Prostate gland (tissue), 2 donors: ENCODE measurements around the gene SLIT3.

Experiments
- CTCF ChIP-seq, 4 experiments: fragments of 200-600 bp in 2 of 4; fragments of 450-650 bp in 2 of 4; sonication (generic) in 2 of 4; IDR thresholded peaks; 1 replicate in 3 of 4; 2 replicates in 1 of 4; pipeline ENCODE4 v1.5.1; 2016 to 2019; ENCODE audit warnings: antibody characterized with exemption in 4 of 4, mild to moderate bottlenecking in 2 of 4, moderate library complexity in 2 of 4
- POLR2A ChIP-seq: fragments of 450-650 bp; IDR thresholded peaks from one replicate; pipeline ENCODE4 v1.6.1; 2016; ENCODE audit warnings: antibody characterized with exemption, mild to moderate bottlenecking

GRCh38 chr5:168647083-168647482, 653.9 kb downstream of the SLIT3 start:
- TF ChIP-seq POLR2A (no peak), CTCF (IDR thresholded peaks at IDR 0.05) (no peak)
